ENCODE measurements around the gene TUBGCP4. TPM values are rescaled to one million over a fixed set of nuclear protein-coding genes. Genes with fewer than 3 reads are reported as not detected.

Gene TUBGCP4
- total RNA-seq, 1 experiment from 2014 or later, result 29.7 TPM

- ChIA-PET CTCF (no interaction called here), POLR2A (ENCODE audit: unreplicated experiment) (interaction anchor here (0.6 kb wide), 1 partner anchor 376 kb away, joined by 4 read pairs; no protein-coding TSS in a partner anchor)
- intact Hi-C loops (cut with micrococcal nuclease), result no loop called here
- Histone ChIP-seq H4K20me1 (ENCODE audit: low read length) (no peaks in the 10 kb centered on the region), H3K9me2 (replicated peaks; ENCODE audit: low read length) (no peaks in the 10 kb centered on the region), H3K27ac (ENCODE audit: low read length) (no peak overlapping the region), H3K9ac (ENCODE audit: low read length) (no peak overlapping the region), H3K9me3 (ENCODE audit: low read length) (no peaks in the 10 kb centered on the region), H3K79me2 (ENCODE audit: low read length) (no peaks in the 10 kb centered on the region), H3K36me3 (ENCODE audit: low read depth, low read length) (peaks cover 50% of the 10 kb centered on the region), H3K4me2 (ENCODE audit: low read length) (no peak overlapping the region), H2AFZ (ENCODE audit: low read length) (no peak overlapping the region), H3K4me3 (ENCODE audit: low read length) (no peak overlapping the region), H3K4me1 (ENCODE audit: insufficient read depth, low read length) (no peaks in the 10 kb centered on the region), H3F3A (ENCODE audit: low read length, unreplicated experiment) (no peaks in the 10 kb centered on the region), H3K27me3 (ENCODE audit: low read length) (no peaks in the 10 kb centered on the region)
- TF ChIP-seq EZH2 (IDR thresholded peaks at IDR 0.05; ENCODE audit: low read length, unreplicated experiment) (no peak), EZH2phosphoT487 (IDR thresholded peaks at IDR 0.05; ENCODE audit: borderline replicate concordance, low read length) (no peak)
- TF ChIP-seq, protein P1, sequence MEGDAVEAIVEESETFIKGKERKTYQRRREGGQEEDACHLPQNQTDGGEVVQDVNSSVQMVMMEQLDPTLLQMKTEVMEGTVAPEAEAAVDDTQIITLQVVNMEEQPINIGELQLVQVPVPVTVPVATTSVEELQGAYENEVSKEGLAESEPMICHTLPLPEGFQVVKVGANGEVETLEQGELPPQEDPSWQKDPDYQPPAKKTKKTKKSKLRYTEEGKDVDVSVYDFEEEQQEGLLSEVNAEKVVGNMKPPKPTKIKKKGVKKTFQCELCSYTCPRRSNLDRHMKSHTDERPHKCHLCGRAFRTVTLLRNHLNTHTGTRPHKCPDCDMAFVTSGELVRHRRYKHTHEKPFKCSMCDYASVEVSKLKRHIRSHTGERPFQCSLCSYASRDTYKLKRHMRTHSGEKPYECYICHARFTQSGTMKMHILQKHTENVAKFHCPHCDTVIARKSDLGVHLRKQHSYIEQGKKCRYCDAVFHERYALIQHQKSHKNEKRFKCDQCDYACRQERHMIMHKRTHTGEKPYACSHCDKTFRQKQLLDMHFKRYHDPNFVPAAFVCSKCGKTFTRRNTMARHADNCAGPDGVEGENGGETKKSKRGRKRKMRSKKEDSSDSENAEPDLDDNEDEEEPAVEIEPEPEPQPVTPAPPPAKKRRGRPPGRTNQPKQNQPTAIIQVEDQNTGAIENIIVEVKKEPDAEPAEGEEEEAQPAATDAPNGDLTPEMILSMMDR (conservative IDR thresholded peaks at IDR 0.05; ENCODE audit: low read depth, low read length), result no peak
- no peak for DNase-seq
- ATAC-seq, result no peak
- no TSS peak for BruUV-seq (replicated peaks)
These were observed 31.4 kb downstream of the TUBGCP4 start for GRCh38 chr15:43402255-43402654.

DNA sequence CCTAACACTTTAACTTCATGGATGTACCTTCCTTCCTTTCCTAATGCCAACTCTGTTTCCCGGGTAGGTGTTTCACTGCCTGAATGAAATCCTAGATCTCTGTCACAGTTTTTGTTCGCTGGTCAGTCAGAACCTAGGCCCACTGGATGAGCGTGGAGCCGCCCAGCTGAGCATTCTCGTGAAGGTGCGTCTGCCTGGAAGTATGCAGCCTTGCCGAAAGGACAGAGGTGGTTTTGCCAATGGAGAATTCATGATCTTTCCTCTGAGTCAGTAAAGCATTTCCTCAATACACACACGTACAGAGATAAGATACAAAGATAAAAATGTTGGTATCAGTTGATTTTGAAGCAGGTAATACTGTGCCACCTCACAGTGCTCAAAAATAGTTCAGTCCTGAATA is 32.7 kb downstream of the TUBGCP4 start:
- no TSS peak for BruUV-seq (replicated peaks)
- H3F3A ChIP-seq (ENCODE audit: low read length, unreplicated experiment), result no peaks in the 10 kb centered on the region

GRCh38 chr15:43404130-43404529 is 33.2 kb downstream of the TUBGCP4 start:
- POLR2A ChIA-PET (ENCODE audit: unreplicated experiment), result no interaction called here
- no peak overlapping the region for H3K4me2 ChIP-seq (ENCODE audit: low read length)
- H4K20me1 ChIP-seq (ENCODE audit: low read length), result no peaks in the 10 kb centered on the region
- TF ChIP-seq EZH2 (IDR thresholded peaks at IDR 0.05; ENCODE audit: low read length, unreplicated experiment) (no peak), EZH2phosphoT487 (IDR thresholded peaks at IDR 0.05; ENCODE audit: borderline replicate concordance, low read length) (no peak)
- TF ChIP-seq, protein P1 (conservative IDR thresholded peaks at IDR 0.05; ENCODE audit: low read depth, low read length), result no peak
- no peak overlapping the region for H3K9ac ChIP-seq (ENCODE audit: low read length)
- no peaks in the 10 kb centered on the region for H3K9me3 ChIP-seq (ENCODE audit: low read length)
- no peak for ATAC-seq
- H3K27me3 ChIP-seq (ENCODE audit: low read length), result no peaks in the 10 kb centered on the region
- H3F3A ChIP-seq (ENCODE audit: low read length, unreplicated experiment), result no peaks in the 10 kb centered on the region
- intact Hi-C loops (cut with micrococcal nuclease), result no loop called here
- H3K27ac ChIP-seq (ENCODE audit: low read length), result no peak overlapping the region
- no peak for DNase-seq
- no peak overlapping the region for H3K4me3 ChIP-seq (ENCODE audit: low read length)
- H3K36me3 ChIP-seq (ENCODE audit: low read depth, low read length), result peaks cover 61% of the 10 kb centered on the region
- H3K9me2 ChIP-seq (replicated peaks; ENCODE audit: low read length), result no peaks in the 10 kb centered on the region
- no peaks in the 10 kb centered on the region for H3K79me2 ChIP-seq (ENCODE audit: low read length)
- H3K4me1 ChIP-seq (ENCODE audit: insufficient read depth, low read length), result no peaks in the 10 kb centered on the region
- no TSS peak for BruUV-seq (replicated peaks)
- no peak overlapping the region for H2AFZ ChIP-seq (ENCODE audit: low read length)
- CTCF ChIA-PET, result no interaction called here

More for the DNA sequence above, 32.7 kb downstream of the TUBGCP4 start:
- H3K36me3 ChIP-seq (ENCODE audit: low read depth, low read length), result peaks cover 56% of the 10 kb centered on the region
- ChIA-PET CTCF (no interaction called here), POLR2A (ENCODE audit: unreplicated experiment) (no interaction called here)
- no peak overlapping the region for H3K4me3 ChIP-seq (ENCODE audit: low read length)
- H4K20me1 ChIP-seq (ENCODE audit: low read length), result no peaks in the 10 kb centered on the region
- no peak overlapping the region for H3K9ac ChIP-seq (ENCODE audit: low read length)
- no peak overlapping the region for H2AFZ ChIP-seq (ENCODE audit: low read length)
- no peak overlapping the region for H3K27ac ChIP-seq (ENCODE audit: low read length)
- DNase-seq (no peak), ATAC-seq (no peak)
- H3K79me2 ChIP-seq (ENCODE audit: low read length), result no peaks in the 10 kb centered on the region
- no peaks in the 10 kb centered on the region for H3K9me3 ChIP-seq (ENCODE audit: low read length)
- H3K4me2 ChIP-seq (ENCODE audit: low read length), result no peak overlapping the region
- H3K27me3 ChIP-seq (ENCODE audit: low read length), result no peaks in the 10 kb centered on the region
- intact Hi-C loops (cut with micrococcal nuclease), result no loop called here
- no peaks in the 10 kb centered on the region for H3K9me2 ChIP-seq (replicated peaks; ENCODE audit: low read length)
- TF ChIP-seq EZH2 (IDR thresholded peaks at IDR 0.05; ENCODE audit: low read length, unreplicated experiment) (no peak), EZH2phosphoT487 (IDR thresholded peaks at IDR 0.05; ENCODE audit: borderline replicate concordance, low read length) (no peak)
- TF ChIP-seq, protein P1 (conservative IDR thresholded peaks at IDR 0.05; ENCODE audit: low read depth, low read length), result no peak
- no peaks in the 10 kb centered on the region for H3K4me1 ChIP-seq (ENCODE audit: insufficient read depth, low read length)

Measured in PC-3 (cell line).